ENCODE measurements around the gene XRCC5.
A peak's percentile ranks its signal among the peaks of the same experiment; 100 is the strongest.
"Not testable (repeated sequence)": the region's sequence is repeated elsewhere in the genome, so short reads cannot be mapped to it uniquely, and the experiment has no call there.

Gene XRCC5

GRCh38 chr2:216108967-216109921 lies at the start of gene XRCC5:
TSS of gene XRCC5 (plus strand) at chr2:216109348. CDS start at chr2:216109437, 89 bp downstream.
- DNase-seq, result peak; percentile 99

GRCh38 chr2:216064014-216064630 lies 45.0 kb upstream of the XRCC5 start:
- DNase-seq, result no peak

- DNase-seq, result no peak
Measured at GRCh38 chr2:216064665-216065064, 44.5 kb upstream of the XRCC5 start.

- DNase-seq, result no peak
Measured at GRCh38 chr2:216066230-216066629, 42.9 kb upstream of the XRCC5 start.

- DNase-seq, result no peak
Measured at GRCh38 chr2:216069028-216069427, 40.1 kb upstream of the XRCC5 start.

- DNase-seq, result no peak
Measured at GRCh38 chr2:216070195-216070594, 39.0 kb upstream of the XRCC5 start.

GRCh38 chr2:216071111-216071851 lies 37.9 kb upstream of the XRCC5 start:
- DNase-seq, result no peak

GRCh38 chr2:216072473-216072872 lies 36.7 kb upstream of the XRCC5 start:
- DNase-seq, result no peak

GRCh38 chr2:216073773-216074172 lies 35.4 kb upstream of the XRCC5 start:
- DNase-seq, result no peak

- no peak for DNase-seq
Measured at GRCh38 chr2:216074380-216074779, 34.8 kb upstream of the XRCC5 start.

- no peak for DNase-seq
Measured at GRCh38 chr2:216074794-216075193, 34.4 kb upstream of the XRCC5 start.

- no peak for DNase-seq
Measured at GRCh38 chr2:216075510-216076485, 33.4 kb upstream of the XRCC5 start.

- DNase-seq, result no peak
Measured at GRCh38 chr2:216078776-216079175, 30.4 kb upstream of the XRCC5 start.

GRCh38 chr2:216080048-216080447 lies 29.1 kb upstream of the XRCC5 start:
- not testable (repeated sequence) for DNase-seq

GRCh38 chr2:216081012-216081411 lies 28.1 kb upstream of the XRCC5 start:
- DNase-seq, result no peak

- DNase-seq, result peak; percentile 92
Measured at GRCh38 chr2:216081487-216082116, 27.5 kb upstream of the XRCC5 start, which contains the start of the genes PECR and TMEM169. TSS of gene PECR (minus strand) at chr2:216081809. CDS start at chr2:216081741, 68 bp downstream. TSS of gene TMEM169 (plus strand) at chr2:216081919. CDS start at chr2:216095964, 14,045 bp downstream.

GRCh38 chr2:216082117-216082711 lies 26.9 kb upstream of the XRCC5 start:
- peak; percentile 67 for DNase-seq

- DNase-seq, result peak; percentile 70
Measured at GRCh38 chr2:216082805-216083204, 26.3 kb upstream of the XRCC5 start.

GRCh38 chr2:216083464-216084281 lies 25.5 kb upstream of the XRCC5 start:
- DNase-seq, result no peak

- peak; percentile 71 for DNase-seq
Measured at GRCh38 chr2:216084547-216084946, 24.6 kb upstream of the XRCC5 start.

All from activated effector memory CD4-positive, alpha-beta T cell treated with anti-CD3 and anti-CD28 coated beads, Interleukin-2, amount 50 U/mL, for 16 hours (primary cell).